Trophoblast cell (in vitro differentiated cells and primary cell): ENCODE measurements around the gene RAP1GAP.
A peak's percentile ranks its signal among the peaks of the same experiment; 100 is the strongest.

Source experiments
- DNase-seq, 2 donors: peaks; one replicate each; pipeline ENCODE4 v3.0.0-alpha.2; 2016
- H2AFZ ChIP-seq: 2 replicates; pipeline ENCODE4 v1.6.1; 2013; ENCODE audit warnings: low read length, moderate library complexity, mild to moderate bottlenecking; ENCODE audit not compliant: insufficient read depth, poor library complexity
- H2AK5ac ChIP-seq: 2 replicates; pipeline ENCODE4 v1.6.1; 2013; ENCODE audit warnings: mild to moderate bottlenecking, low read length
- H2BK120ac ChIP-seq: 2 replicates; pipeline ENCODE4 v1.6.1; 2013; ENCODE audit warnings: low read length, mild to moderate bottlenecking, moderate library complexity; ENCODE audit not compliant: insufficient read depth, poor library complexity
- H2BK12ac ChIP-seq: 2 replicates; pipeline ENCODE4 v1.6.1; 2013; ENCODE audit warnings: mild to moderate bottlenecking, low read length, moderate library complexity
- H2BK5ac ChIP-seq: 2 replicates; pipeline ENCODE4 v1.6.1; 2013; ENCODE audit warnings: low read length, low read depth, moderate library complexity, mild to moderate bottlenecking; ENCODE audit not compliant: poor library complexity
- H3K14ac ChIP-seq: 2 replicates; pipeline ENCODE4 v1.6.1; 2013; ENCODE audit warnings: mild to moderate bottlenecking, low read length
- H3K18ac ChIP-seq: 2 replicates; pipeline ENCODE4 v1.6.1; 2013; ENCODE audit warnings: mild to moderate bottlenecking, low read length
- H3K23ac ChIP-seq: 2 replicates; pipeline ENCODE4 v1.6.1; 2013; ENCODE audit warnings: low read length
- H3K27ac ChIP-seq: 2 replicates; pipeline ENCODE4 v1.5.1; 2013; ENCODE audit warnings: low read depth, mild to moderate bottlenecking, inconsistent platforms, low read length, moderate library complexity
- H3K27me3 ChIP-seq: 2 replicates; pipeline ENCODE4 v1.6.1; 2013; ENCODE audit warnings: inconsistent platforms, mild to moderate bottlenecking, low read length, moderate library complexity; ENCODE audit not compliant: insufficient read depth
- H3K36me3 ChIP-seq, 2 experiments: 1 replicate in 1 of 2; 2 replicates in 1 of 2; pipeline ENCODE4 v1.6.1; 2013; ENCODE audit warnings: low read length in 2 of 2, mild to moderate bottlenecking in 2 of 2, moderate library complexity in 1 of 2; ENCODE audit not compliant: insufficient read depth in 2 of 2, control insufficient read depth in 1 of 2
- H3K4ac ChIP-seq: 2 replicates; pipeline ENCODE4 v1.6.1; 2013; ENCODE audit warnings: low read depth, mild to moderate bottlenecking, low read length, moderate library complexity
- H3K4me1 ChIP-seq, 2 experiments: 1 replicate in 1 of 2; 2 replicates in 1 of 2; pipeline ENCODE4 v1.6.1; 2013; ENCODE audit warnings: low read length in 2 of 2, mild to moderate bottlenecking in 2 of 2, moderate library complexity in 1 of 2; ENCODE audit not compliant: insufficient read depth in 2 of 2, control insufficient read depth in 1 of 2
- H3K4me2 ChIP-seq: 2 replicates; pipeline ENCODE4 v1.6.1; 2013; ENCODE audit warnings: inconsistent platforms, mild to moderate bottlenecking, low read length, moderate library complexity
- H3K4me3 ChIP-seq: 2 replicates; pipeline ENCODE4 v1.5.1; 2013; ENCODE audit warnings: mild to moderate bottlenecking, low read depth, low read length, inconsistent platforms
- H3K79me1 ChIP-seq: one replicate; pipeline ENCODE4 v1.6.1; 2013; ENCODE audit warnings: low read length
- H3K79me2 ChIP-seq: 2 replicates; pipeline ENCODE4 v1.6.1; 2013; ENCODE audit warnings: low read length, mild to moderate bottlenecking; ENCODE audit not compliant: control insufficient read depth, insufficient read depth, poor library complexity
- H3K9ac ChIP-seq: 2 replicates; pipeline ENCODE4 v1.6.1; 2013; ENCODE audit warnings: mild to moderate bottlenecking, low read length
- H3K9me3 ChIP-seq: 2 replicates; pipeline ENCODE4 v1.6.1; 2013; ENCODE audit warnings: low read depth, mild to moderate bottlenecking, control low read depth, inconsistent platforms, low read length; ENCODE audit not compliant: insufficient read depth
- H4K12ac ChIP-seq: 2 replicates; pipeline ENCODE4 v1.6.1; 2013; ENCODE audit warnings: low read depth, mild to moderate bottlenecking, low read length, moderate library complexity
- H4K8ac ChIP-seq: 2 replicates; pipeline ENCODE4 v1.6.1; 2013; ENCODE audit warnings: low read depth, mild to moderate bottlenecking, low read length, moderate library complexity
- H4K91ac ChIP-seq: one replicate; pipeline ENCODE4 v1.6.1; 2013; ENCODE audit warnings: low read depth, mild to moderate bottlenecking, low read length, moderate library complexity
- WGBS: extraction: QIAGEN DNeasy Blood & Tissue Kit; methylation state at CpG from one replicate; pipeline ENCODE4 v1.1.7; 2013; ENCODE audit warnings: missing lambda C conversion rate; ENCODE audit not compliant: insufficient read length, insufficient coverage; ENCODE audit errors: extremely low coverage; 5-methylcytosine and 5-hydroxymethylcytosine counted together

Gene RAP1GAP

DNA sequence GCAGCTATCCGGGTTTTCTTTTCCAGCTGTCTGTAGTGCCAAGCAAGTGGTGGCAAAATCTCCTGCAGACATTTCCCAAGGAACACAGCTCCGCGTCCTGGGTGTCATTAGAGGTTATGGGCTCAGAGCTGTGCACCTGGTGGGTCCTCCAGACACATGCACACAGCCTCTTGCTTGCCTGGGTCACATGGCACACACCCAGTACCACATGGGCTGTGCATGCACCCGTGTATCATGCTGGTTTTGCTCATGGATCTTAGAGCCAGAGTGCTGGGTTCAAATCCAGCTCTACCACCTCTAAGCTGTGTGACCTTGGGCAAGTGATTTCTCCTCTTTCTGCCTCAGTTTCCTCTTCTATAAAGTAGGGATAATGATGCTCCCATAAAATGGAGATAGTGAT is 98.3 kb downstream of the RAP1GAP start:
- no peak overlapping the region for H2BK120ac ChIP-seq
- H3K27me3 ChIP-seq, result no peaks in the 10 kb centered on the region
- H3K79me2 ChIP-seq, result no peaks in the 10 kb centered on the region
- H3K18ac ChIP-seq, result no peak overlapping the region
- peaks cover 4% of the 10 kb centered on the region for H3K9me3 ChIP-seq
- no peak overlapping the region for H3K4ac ChIP-seq
- H2BK5ac ChIP-seq, result no peak overlapping the region
- peaks cover 13 to 16% of the 10 kb centered on the region in 2 experiments for H3K4me1 ChIP-seq
- no peak overlapping the region for H4K8ac ChIP-seq
- H4K91ac ChIP-seq, result no peak overlapping the region
- no peak overlapping the region for H3K14ac ChIP-seq
- no peak overlapping the region for H3K9ac ChIP-seq
- WGBS, result no CpG with 5 or more reads among the region's 4 CpGs
- H3K23ac ChIP-seq, result no peak overlapping the region
- H4K12ac ChIP-seq, result no peak overlapping the region
- peaks cover 2% of the 10 kb centered on the region for H3K79me1 ChIP-seq
- H3K36me3 ChIP-seq, result no peaks in the 10 kb centered on the region
- DNase-seq, result no peak
- no peak overlapping the region for H2AFZ ChIP-seq
- no peak overlapping the region for H3K27ac ChIP-seq
- no peak overlapping the region for H3K4me2 ChIP-seq
- no peak overlapping the region for H2AK5ac ChIP-seq
- no peak overlapping the region for H3K4me3 ChIP-seq
- H2BK12ac ChIP-seq, result no peak overlapping the region

GRCh38 chr1:21570528-21570875 is 98.7 kb downstream of the RAP1GAP start:
- H2BK120ac ChIP-seq, result no peak overlapping the region
- no peak overlapping the region for H4K8ac ChIP-seq
- H3K9ac ChIP-seq, result no peak overlapping the region
- no peak overlapping the region for H3K4ac ChIP-seq
- no CpG with 5 or more reads among the region's 5 CpGs for WGBS
- peaks cover 13 to 16% of the 10 kb centered on the region in 2 experiments for H3K4me1 ChIP-seq
- no peak overlapping the region for H2BK5ac ChIP-seq
- H3K27me3 ChIP-seq, result no peaks in the 10 kb centered on the region
- no peak overlapping the region for H3K4me2 ChIP-seq
- peaks cover 2% of the 10 kb centered on the region for H3K79me1 ChIP-seq
- H3K23ac ChIP-seq, result no peak overlapping the region
- H3K36me3 ChIP-seq, result no peaks in the 10 kb centered on the region
- no peak overlapping the region for H3K27ac ChIP-seq
- no peak overlapping the region for H4K12ac ChIP-seq
- no peak overlapping the region for H3K18ac ChIP-seq
- H2BK12ac ChIP-seq, result no peak overlapping the region
- H3K9me3 ChIP-seq, result peaks cover 4% of the 10 kb centered on the region
- no peaks in the 10 kb centered on the region for H3K79me2 ChIP-seq
- H3K4me3 ChIP-seq, result no peak overlapping the region
- H4K91ac ChIP-seq, result no peak overlapping the region
- H3K14ac ChIP-seq, result no peak overlapping the region
- no peak for DNase-seq
- H2AFZ ChIP-seq, result no peak overlapping the region
- no peak overlapping the region for H2AK5ac ChIP-seq

GRCh38 chr1:21569820-21570527 is 99.2 kb downstream of the RAP1GAP start:
- Histone ChIP-seq H3K9ac (no peak overlapping the region), H3K27ac (no peak overlapping the region), H3K4me1 (peaks cover 13 to 16% of the 10 kb centered on the region in 2 experiments), H3K4me3 (no peak overlapping the region), H4K12ac (no peak overlapping the region), H4K91ac (peak overlapping the region; percentile 6), H3K79me2 (no peaks in the 10 kb centered on the region), H3K36me3 (no peaks in the 10 kb centered on the region), H2BK120ac (no peak overlapping the region), H3K4me2 (no peak overlapping the region), H2AFZ (no peak overlapping the region), H3K14ac (no peak overlapping the region), H2BK12ac (no peak overlapping the region), H4K8ac (no peak overlapping the region), H3K23ac (no peak overlapping the region), H3K18ac (no peak overlapping the region), H3K79me1 (peaks cover 2% of the 10 kb centered on the region), H3K4ac (no peak overlapping the region), H2BK5ac (no peak overlapping the region), H2AK5ac (no peak overlapping the region), H3K9me3 (peaks cover 4% of the 10 kb centered on the region), H3K27me3 (no peaks in the 10 kb centered on the region)
- WGBS, result no CpG with 5 or more reads among the region's 10 CpGs
- DNase-seq, result no peak

DNA sequence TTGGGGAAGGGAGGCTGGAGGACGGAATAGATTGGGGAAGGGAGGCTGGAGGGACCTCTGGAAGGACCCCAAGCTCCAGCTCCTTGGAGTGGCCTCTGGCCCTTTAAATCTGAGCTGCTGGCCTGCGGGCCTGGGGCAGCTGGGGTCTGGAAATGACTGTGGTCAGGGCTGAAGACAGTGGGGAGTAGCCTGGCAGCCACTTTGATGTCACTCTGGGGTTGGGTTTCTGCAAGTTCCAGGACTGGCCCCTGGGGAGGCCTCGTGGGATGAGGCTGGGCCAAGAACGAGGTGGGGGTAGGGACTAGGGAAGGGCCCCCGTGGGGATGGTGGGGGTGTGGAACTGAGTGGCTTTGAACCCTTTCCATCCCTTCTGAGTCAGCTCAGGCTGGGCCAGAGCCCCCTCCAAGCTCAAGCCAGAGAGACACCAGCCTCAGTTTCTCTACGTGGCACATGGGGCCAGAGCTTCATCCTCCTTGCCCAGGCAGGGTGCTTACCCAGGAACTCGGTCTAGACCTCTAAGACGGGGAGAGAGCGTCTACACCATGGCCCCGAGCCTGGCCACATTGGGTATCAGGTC is 100.3 kb downstream of the RAP1GAP start:
- H3K79me1 ChIP-seq, result peaks cover 2% of the 10 kb centered on the region
- H2BK120ac ChIP-seq, result no peak overlapping the region
- H3K4me1 ChIP-seq, result peaks cover 13 to 16% of the 10 kb centered on the region in 2 experiments
- H3K9me3 ChIP-seq, result peaks cover 4% of the 10 kb centered on the region
- peak overlapping the region; percentile 32 for H2BK12ac ChIP-seq
- H3K4me3 ChIP-seq, result no peak overlapping the region
- no peaks in the 10 kb centered on the region for H3K79me2 ChIP-seq
- no peak overlapping the region for H3K9ac ChIP-seq
- no peak for DNase-seq
- H2BK5ac ChIP-seq, result no peak overlapping the region
- H4K8ac ChIP-seq, result no peak overlapping the region
- H3K14ac ChIP-seq, result no peak overlapping the region
- peak overlapping the region; percentile 3 for H3K4me2 ChIP-seq
- no peak overlapping the region for H3K27ac ChIP-seq
- H3K4ac ChIP-seq, result no peak overlapping the region
- H2AFZ ChIP-seq, result no peak overlapping the region
- no peak overlapping the region for H4K12ac ChIP-seq
- H3K36me3 ChIP-seq, result no peaks in the 10 kb centered on the region
- peak overlapping the region; percentile 36 for H4K91ac ChIP-seq
- no CpG with 5 or more reads among the region's 10 CpGs for WGBS
- no peak overlapping the region for H3K18ac ChIP-seq
- peak overlapping the region; percentile 11 for H2AK5ac ChIP-seq
- H3K23ac ChIP-seq, result no peak overlapping the region
- H3K27me3 ChIP-seq, result no peaks in the 10 kb centered on the region
